A673 (cell line): ENCODE measurements around the gene GAST. TPM values are rescaled to one million over a fixed set of nuclear protein-coding genes. Genes with fewer than 3 reads are reported as not detected.

Source experiments
- BruUV-seq: library from RNA; stranded (reverse); fragments of 400-500 nt; replicated peaks from 2 replicates; lab custom pipeline; 2021; lab: Mats Ljungman, UMichigan
- CTCF ChIA-PET: fragments of 300-600 bp; sonication (Branson Sonifier 250); formaldehyde crosslinking; loops from one replicate; lab custom pipeline; 2022; ENCODE audit warnings: antibody characterized with exemption; lab: Charles Lee
- POLR2A ChIA-PET: fragments of 300-600 bp; sonication (Branson Sonifier 250); formaldehyde crosslinking; loops from one replicate; lab custom pipeline; 2022; ENCODE audit warnings: antibody characterized with exemption; ENCODE audit not compliant: low non-redundant PET; lab: Charles Lee
- DNase-seq: peaks from one replicate; pipeline ENCODE4 v3.0.0-alpha.2; 2015; ENCODE audit warnings: low spot score
- H3K27ac ChIP-seq: fragments of 200-600 bp; sonication (generic); 2 replicates; pipeline ENCODE4 v1.5.1; 2016; ENCODE audit warnings: mixed run types, low read depth, mild to moderate bottlenecking, mixed read lengths, antibody characterized with exemption, low read length; ENCODE audit not compliant: poor library complexity, severe bottlenecking
- H3K27me3 ChIP-seq: fragments of 200-600 bp; sonication (generic); replicated peaks from 2 replicates; pipeline ENCODE4 v1.6.1; 2017; ENCODE audit warnings: mixed run types, low read depth, mild to moderate bottlenecking, mixed read lengths, antibody characterized with exemption, low read length; ENCODE audit not compliant: insufficient read depth, poor library complexity
- H3K36me3 ChIP-seq: fragments of 200-600 bp; sonication (generic); 2 replicates; pipeline ENCODE4 v1.6.1; 2016; ENCODE audit warnings: mixed run types, mild to moderate bottlenecking, mixed read lengths, antibody characterized with exemption, low read length; ENCODE audit not compliant: insufficient read depth, poor library complexity, severe bottlenecking
- H3K4me1 ChIP-seq: fragments of 200-600 bp; sonication (generic); 2 replicates; pipeline ENCODE4 v1.6.1; 2017; ENCODE audit warnings: mixed run types, mild to moderate bottlenecking, mixed read lengths, antibody characterized with exemption, low read length; ENCODE audit not compliant: insufficient read depth, poor library complexity, severe bottlenecking
- H3K4me3 ChIP-seq: fragments of 200-600 bp; sonication (generic); 2 replicates; pipeline ENCODE4 v1.5.1; 2016; ENCODE audit warnings: low read depth, mixed run types, mild to moderate bottlenecking, mixed read lengths, low read length; ENCODE audit not compliant: poor library complexity, severe bottlenecking
- H3K9me3 ChIP-seq: fragments of 200-600 bp; sonication (generic); 2 replicates; pipeline ENCODE4 v1.6.1; 2016; ENCODE audit warnings: mixed run types, low read depth, mild to moderate bottlenecking, mixed read lengths, antibody characterized with exemption, low read length; ENCODE audit not compliant: poor library complexity, severe bottlenecking
- CTCF ChIP-seq: fragments of 300-800, 200-600 bp; sonication (generic); conservative IDR thresholded peaks from 2 replicates; pipeline ENCODE4 v1.5.1; 2017; ENCODE audit warnings: low read depth, mild to moderate bottlenecking, antibody characterized with exemption, low read length, moderate library complexity, mixed read lengths
- EZH2 ChIP-seq: fragments of 200-600 bp; sonication (generic); IDR thresholded peaks from 2 replicates; pipeline ENCODE4 v1.6.1; 2017; ENCODE audit warnings: borderline replicate concordance, low read depth, mild to moderate bottlenecking, mixed read lengths, antibody characterized with exemption, low read length; ENCODE audit not compliant: poor library complexity, severe bottlenecking
- intact Hi-C: fragments of 100-400 bp; cut with micrococcal nuclease; formaldehyde crosslinking; loops from one replicate; pipeline ENCODE4 v1.10.0; 2022; ENCODE audit not compliant: unreplicated experiment
- total RNA-seq: library from RNA; stranded (reverse); gene quantifications from 2 replicates; pipeline ENCODE4 v1.2.3, GENCODE V29; 2021

The GAST gene
- total RNA-seq, 1 experiment from 2014 or later = not detected

- CTCF ChIA-PET = no interaction called here
- Histone ChIP-seq H3K36me3 (peaks cover 4% of the 10 kb centered on the region), H3K4me1 (no peaks in the 10 kb centered on the region), H3K4me3 (no peak overlapping the region), H3K27ac (no peak overlapping the region), H3K27me3 (no peaks in the 10 kb centered on the region), H3K9me3 (no peaks in the 10 kb centered on the region)
- intact Hi-C loops = no loop called here
- POLR2A ChIA-PET = no interaction called here
- no TSS peak for BruUV-seq
- no peak for DNase-seq
- TF ChIP-seq EZH2 = no peak
- TF ChIP-seq CTCF = no peak
These were observed 51.2 kb downstream of the GAST start for GRCh38 chr17:41763327-41763726.

Other genes with a start within 250 kb of the GAST start
- gene KRT32, start 244.9 kb upstream of the GAST start, total RNA-seq = not detected in 2 replicates
- gene KRT35, start 231.2 kb upstream of the GAST start, total RNA-seq = not detected in 2 replicates
- gene KRT36, start 222.4 kb upstream of the GAST start, total RNA-seq = not detected in 2 replicates
- gene KRT13, start 206.7 kb upstream of the GAST start, total RNA-seq = not detected in 2 replicates
- not detected in 2 replicates for gene KRT15, start 193.4 kb upstream of the GAST start, total RNA-seq
- gene KRT19, start 184.0 kb upstream of the GAST start, total RNA-seq = 0.34 and 0.74 TPM in 2 replicates
- not detected in 2 replicates for gene KRT9, start 140.3 kb upstream of the GAST start, total RNA-seq
- not detected in 2 replicates for gene KRT14, start 125.4 kb upstream of the GAST start, total RNA-seq
- gene KRT16, start 99.6 kb upstream of the GAST start, total RNA-seq = not detected in 2 replicates
- gene KRT17, start 87.8 kb upstream of the GAST start, total RNA-seq = 54.1 and 82.2 TPM in 2 replicates
- gene EIF1, start 23.4 kb upstream of the GAST start, total RNA-seq = 504 and 524 TPM in 2 replicates
- gene HAP1, start 22.3 kb downstream of the GAST start, total RNA-seq = 1.4 and 1.5 TPM in 2 replicates
- gene JUP, start 74.4 kb downstream of the GAST start, total RNA-seq = 15.7 and 25.2 TPM in 2 replicates
- gene P3H4, start 99.6 kb downstream of the GAST start, total RNA-seq = 5.9 and 6.6 TPM in 2 replicates
- gene FKBP10, start 100.7 kb downstream of the GAST start, total RNA-seq = 30.0 and 43.6 TPM in 2 replicates
- gene NT5C3B, start 123.9 kb downstream of the GAST start, total RNA-seq = 46.7 and 50.7 TPM in 2 replicates
- not detected in 2 replicates for gene KLHL10, start 125.5 kb downstream of the GAST start, total RNA-seq
- 10.8 and 12.0 TPM in 2 replicates for gene KLHL11, start 153.1 kb downstream of the GAST start, total RNA-seq
- 175 and 191 TPM in 2 replicates for gene ACLY, start 206.6 kb downstream of the GAST start, total RNA-seq
- gene ODAD4, start 218.3 kb downstream of the GAST start, total RNA-seq = 0.97 and 1.8 TPM in 2 replicates